Dedifferentiated amniotic fluid mesenchymal stem cell (primary cell): ENCODE measurements around the gene KNCN.

Experiments
- DNase-seq: peaks from one replicate; pipeline ENCODE4 v3.0.0-alpha.2; 2016; ENCODE audit errors: extremely low spot score

Gene KNCN

GRCh38 chr1:46506470-46507219 lies 44.8 kb downstream of the KNCN start:
- DNase-seq: no peak

- no peak for DNase-seq
Observed at GRCh38 chr1:46503421-46503820, 48.0 kb downstream of the KNCN start.

GRCh38 chr1:46501528-46501927 lies 49.9 kb downstream of the KNCN start:
- DNase-seq: no peak

DNA sequence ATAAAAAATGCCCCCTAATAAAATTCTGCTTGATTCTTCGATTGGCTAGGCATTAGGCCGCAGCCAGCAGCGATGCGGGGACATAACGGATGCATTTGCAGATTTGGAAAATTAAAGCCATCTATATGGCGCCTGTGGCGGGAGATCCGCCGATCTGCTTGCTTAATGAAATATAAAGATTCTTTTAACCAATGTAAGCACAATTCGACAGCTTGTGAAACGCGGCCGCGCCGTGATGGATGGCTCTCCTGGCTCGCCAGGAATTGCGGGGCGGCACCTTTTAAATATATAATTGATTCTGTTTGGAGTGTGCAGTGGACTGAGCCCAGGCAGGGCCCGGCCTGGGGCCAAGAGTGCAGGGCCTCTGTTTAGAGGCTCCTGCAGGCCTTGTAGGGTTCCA lies 53.8 kb downstream of the KNCN start:
- no peak for DNase-seq

DNA sequence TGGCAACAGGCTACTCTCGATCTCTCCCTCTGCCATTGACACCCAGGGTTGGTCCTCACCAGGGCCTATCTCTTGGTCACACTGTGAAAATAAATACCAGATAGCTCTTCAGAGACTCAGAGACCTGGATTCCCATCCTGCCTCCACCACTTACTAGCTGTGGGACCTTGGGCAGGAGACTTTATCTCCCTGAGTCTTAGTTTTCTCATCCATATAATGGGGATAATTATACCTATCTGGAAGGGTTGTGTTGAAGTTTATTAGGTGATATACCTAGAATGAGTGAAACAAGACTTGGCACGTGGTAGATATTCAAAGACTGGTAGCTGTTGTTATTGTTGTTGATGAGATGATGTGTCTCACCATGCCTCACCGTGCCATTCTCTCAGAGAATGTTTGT lies 54.4 kb downstream of the KNCN start:
- DNase-seq: no peak

DNA sequence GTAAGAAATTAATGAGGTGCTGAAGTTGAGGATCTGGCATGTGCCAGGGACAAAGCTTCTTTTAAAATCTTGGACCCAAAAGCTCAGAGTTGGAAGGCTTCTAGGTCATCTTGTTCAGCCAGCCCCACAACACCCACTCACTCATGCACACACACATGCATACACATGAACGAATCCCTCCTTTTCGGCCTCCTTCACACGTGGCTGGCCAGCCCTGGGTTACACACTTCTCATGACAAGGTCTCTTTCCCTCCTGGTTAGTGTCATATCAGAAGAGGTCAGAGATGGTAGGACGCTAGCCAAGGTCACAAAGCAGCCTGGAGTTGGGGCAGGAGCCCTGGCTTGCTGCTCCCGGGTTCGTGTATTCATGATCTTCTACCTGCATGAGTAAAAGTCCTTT lies 54.9 kb downstream of the KNCN start:
- DNase-seq: no peak

DNA sequence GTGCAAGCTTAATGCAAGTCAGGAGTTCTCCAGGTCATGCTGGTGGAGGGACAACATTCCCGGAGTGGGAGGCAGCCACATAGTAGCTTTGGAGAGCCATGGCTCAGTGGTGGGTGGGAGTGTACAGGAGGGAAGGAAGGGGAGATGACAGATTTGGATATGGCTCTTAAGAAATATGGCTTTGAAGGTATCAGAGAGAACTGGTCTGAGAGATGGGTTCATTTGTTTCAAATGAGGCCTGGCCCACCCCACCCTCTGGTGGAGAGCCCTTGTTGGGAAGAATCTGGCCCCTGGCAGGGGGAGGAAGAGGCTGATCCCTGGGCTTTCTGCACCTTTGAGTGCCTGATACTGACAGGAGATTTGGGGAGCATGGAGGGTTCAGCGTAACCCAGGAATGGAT lies 55.7 kb downstream of the KNCN start:
- no peak for DNase-seq
